Upper lobe of right lung (tissue), 1 donor: ENCODE data around the gene HS3ST1. TPM values are rescaled to one million over a fixed set of nuclear protein-coding genes. Genes with fewer than 3 reads are reported as not detected.

ENCODE experiments used
- ATAC-seq: fragments of 200-7000 bp; cut with Tn5 transposase; one replicate; pipeline ENCODE4 v1.9.1; 2020; ENCODE audit warnings: mild to moderate bottlenecking, moderate library complexity
- DNase-seq: peaks from one replicate; pipeline ENCODE4 v3.0.0-alpha.2; 2020
- H3K27ac ChIP-seq: fragments of 200-600 bp; one replicate; pipeline ENCODE4 v1.8.0; 2022
- H3K27me3 ChIP-seq: fragments of 200-600 bp; one replicate; pipeline ENCODE4 v1.8.0; 2022; ENCODE audit warnings: mild to moderate bottlenecking
- H3K36me3 ChIP-seq: fragments of 200-600 bp; one replicate; pipeline ENCODE4 v1.8.0; 2022
- H3K4me1 ChIP-seq: fragments of 200-600 bp; one replicate; pipeline ENCODE4 v1.8.0; 2022
- H3K4me3 ChIP-seq: fragments of 200-600 bp; one replicate; pipeline ENCODE4 v1.8.0; 2022; ENCODE audit warnings: mild to moderate bottlenecking
- H3K9me3 ChIP-seq: fragments of 200-600 bp; one replicate; pipeline ENCODE4 v1.8.0; 2022
- CTCF ChIP-seq: fragments of 200-600 bp; IDR thresholded peaks from one replicate; pipeline ENCODE4 v1.8.0; 2022; ENCODE audit warnings: antibody characterized with exemption
- intact Hi-C: fragments of 100-400 bp; cut with DNase I; formaldehyde crosslinking; loops from one replicate; pipeline ENCODE4 v1.11.0; 2022
- total RNA-seq: library from RNA; stranded (reverse); fragmentation: NEBNext Ultra II Directional; extraction: Animal tissue kit (Norgen Biotek cat#: 25700); gene quantifications from one replicate; pipeline ENCODE4 v1.2.1, GENCODE V29; 2021
- donor health status: DM: no; HTN: yes; CAD: no; lungs with severe emphysema.

Gene HS3ST1
- total RNA-seq, 1 donor from 2014 or later = 1.5 TPM

GRCh38 chr4:11404431-11404830 is 24.3 kb downstream of the HS3ST1 start:
- no peaks in the 10 kb centered on the region for H3K27me3 ChIP-seq
- DNase-seq = no peak
- H3K36me3 ChIP-seq = no peaks in the 10 kb centered on the region
- no peak for TF ChIP-seq CTCF
- intact Hi-C loops = no loop called here
- H3K27ac ChIP-seq = no peak overlapping the region
- H3K4me3 ChIP-seq = no peak overlapping the region
- no peaks in the 10 kb centered on the region for H3K9me3 ChIP-seq
- ATAC-seq = no peak
- H3K4me1 ChIP-seq = no peaks in the 10 kb centered on the region

- H3K4me1 ChIP-seq = no peaks in the 10 kb centered on the region
- H3K4me3 ChIP-seq = no peak overlapping the region
- H3K9me3 ChIP-seq = no peaks in the 10 kb centered on the region
- H3K27me3 ChIP-seq = no peaks in the 10 kb centered on the region
- ATAC-seq (no peak), DNase-seq (no peak)
- intact Hi-C loops = no loop called here
- no peak for TF ChIP-seq CTCF
- no peaks in the 10 kb centered on the region for H3K36me3 ChIP-seq
- H3K27ac ChIP-seq = no peak overlapping the region
Observed at GRCh38 chr4:11402192-11402591, 26.5 kb downstream of the HS3ST1 start.

GRCh38 chr4:11399461-11399971 is 29.2 kb downstream of the HS3ST1 start:
- DNase-seq (no peak), ATAC-seq (peak; percentile 35)
- H3K36me3 ChIP-seq = no peaks in the 10 kb centered on the region
- TF ChIP-seq CTCF = no peak
- H3K27me3 ChIP-seq = no peaks in the 10 kb centered on the region
- no peaks in the 10 kb centered on the region for H3K4me1 ChIP-seq
- no peak overlapping the region for H3K27ac ChIP-seq
- H3K9me3 ChIP-seq = no peaks in the 10 kb centered on the region
- no peak overlapping the region for H3K4me3 ChIP-seq
- intact Hi-C loops = no loop called here

GRCh38 chr4:11397819-11398610 is 30.7 kb downstream of the HS3ST1 start:
- no peaks in the 10 kb centered on the region for H3K36me3 ChIP-seq
- no peak overlapping the region for H3K4me3 ChIP-seq
- TF ChIP-seq CTCF = no peak
- no peaks in the 10 kb centered on the region for H3K4me1 ChIP-seq
- H3K27ac ChIP-seq = no peak overlapping the region
- no peaks in the 10 kb centered on the region for H3K9me3 ChIP-seq
- DNase-seq = no peak
- no peaks in the 10 kb centered on the region for H3K27me3 ChIP-seq
- intact Hi-C loops = no loop called here
- no peak for ATAC-seq

GRCh38 chr4:11397146-11397545 is 31.5 kb downstream of the HS3ST1 start:
- no peak overlapping the region for H3K4me3 ChIP-seq
- H3K27me3 ChIP-seq = no peaks in the 10 kb centered on the region
- TF ChIP-seq CTCF = no peak
- intact Hi-C loops = no loop called here
- DNase-seq = no peak
- no peaks in the 10 kb centered on the region for H3K36me3 ChIP-seq
- H3K9me3 ChIP-seq = no peaks in the 10 kb centered on the region
- H3K4me1 ChIP-seq = no peaks in the 10 kb centered on the region
- no peak overlapping the region for H3K27ac ChIP-seq
- ATAC-seq = no peak
